Epithelial cell of esophagus (primary cell): Measurements from ENCODE around the gene TRAPPC12.

Source experiments
- DNase-seq: peaks from one replicate; pipeline ENCODE4 v3.0.0; 2010; ENCODE audit warnings: low read depth
- H3K4me3 ChIP-seq: 2 replicates; pipeline ENCODE4 v1.5.1; 2011; ENCODE audit warnings: mild to moderate bottlenecking, low read length, control low read depth
- TF ChIP-seq, protein P1 (sequence below): IDR thresholded peaks from 2 replicates; pipeline ENCODE4 v1.5.1; 2011; ENCODE audit warnings: low read depth, mild to moderate bottlenecking, low read length, control low read depth, inconsistent platforms; ENCODE audit not compliant: insufficient read depth; ENCODE audit errors: missing control alignments

TRAPPC12 gene

GRCh38 chr2:3387011-3387410 is 7.5 kb downstream of the TRAPPC12 start:
- no peak overlapping the region for H3K4me3 ChIP-seq
- TF ChIP-seq, protein P1, sequence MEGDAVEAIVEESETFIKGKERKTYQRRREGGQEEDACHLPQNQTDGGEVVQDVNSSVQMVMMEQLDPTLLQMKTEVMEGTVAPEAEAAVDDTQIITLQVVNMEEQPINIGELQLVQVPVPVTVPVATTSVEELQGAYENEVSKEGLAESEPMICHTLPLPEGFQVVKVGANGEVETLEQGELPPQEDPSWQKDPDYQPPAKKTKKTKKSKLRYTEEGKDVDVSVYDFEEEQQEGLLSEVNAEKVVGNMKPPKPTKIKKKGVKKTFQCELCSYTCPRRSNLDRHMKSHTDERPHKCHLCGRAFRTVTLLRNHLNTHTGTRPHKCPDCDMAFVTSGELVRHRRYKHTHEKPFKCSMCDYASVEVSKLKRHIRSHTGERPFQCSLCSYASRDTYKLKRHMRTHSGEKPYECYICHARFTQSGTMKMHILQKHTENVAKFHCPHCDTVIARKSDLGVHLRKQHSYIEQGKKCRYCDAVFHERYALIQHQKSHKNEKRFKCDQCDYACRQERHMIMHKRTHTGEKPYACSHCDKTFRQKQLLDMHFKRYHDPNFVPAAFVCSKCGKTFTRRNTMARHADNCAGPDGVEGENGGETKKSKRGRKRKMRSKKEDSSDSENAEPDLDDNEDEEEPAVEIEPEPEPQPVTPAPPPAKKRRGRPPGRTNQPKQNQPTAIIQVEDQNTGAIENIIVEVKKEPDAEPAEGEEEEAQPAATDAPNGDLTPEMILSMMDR: no peak
- no peak for DNase-seq

DNA sequence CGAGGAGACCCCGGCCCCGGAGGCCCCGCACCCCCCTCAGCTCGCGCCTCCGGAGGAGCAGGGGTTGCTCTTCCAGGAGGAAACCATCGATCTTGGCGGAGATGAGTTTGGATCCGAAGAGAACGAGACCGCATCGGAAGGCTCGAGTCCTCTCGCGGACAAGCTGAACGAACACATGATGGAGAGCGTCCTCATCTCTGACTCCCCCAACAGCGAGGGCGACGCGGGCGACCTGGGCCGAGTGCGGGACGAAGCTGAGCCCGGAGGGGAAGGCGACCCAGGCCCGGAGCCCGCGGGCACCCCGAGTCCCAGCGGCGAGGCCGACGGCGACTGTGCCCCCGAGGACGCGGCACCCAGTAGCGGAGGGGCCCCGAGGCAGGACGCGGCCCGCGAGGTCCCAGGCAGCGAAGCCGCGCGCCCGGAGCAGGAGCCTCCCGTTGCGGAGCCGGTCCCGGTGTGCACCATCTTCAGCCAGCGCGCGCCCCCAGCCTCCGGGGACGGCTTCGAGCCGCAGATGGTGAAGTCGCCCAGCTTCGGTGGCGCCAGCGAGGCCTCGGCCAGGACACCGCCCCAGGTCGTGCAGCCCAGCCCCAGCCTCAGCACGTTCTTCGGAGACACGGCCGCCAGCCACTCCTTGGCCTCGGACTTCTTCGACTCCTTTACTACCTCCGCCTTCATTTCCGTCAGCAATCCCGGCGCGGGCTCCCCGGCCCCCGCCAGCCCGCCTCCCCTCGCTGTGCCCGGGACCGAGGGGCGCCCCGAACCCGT is 8.3 kb downstream of the TRAPPC12 start:
- TF ChIP-seq, protein P1: no peak
- DNase-seq: no peak
- no peak overlapping the region for H3K4me3 ChIP-seq

DNA sequence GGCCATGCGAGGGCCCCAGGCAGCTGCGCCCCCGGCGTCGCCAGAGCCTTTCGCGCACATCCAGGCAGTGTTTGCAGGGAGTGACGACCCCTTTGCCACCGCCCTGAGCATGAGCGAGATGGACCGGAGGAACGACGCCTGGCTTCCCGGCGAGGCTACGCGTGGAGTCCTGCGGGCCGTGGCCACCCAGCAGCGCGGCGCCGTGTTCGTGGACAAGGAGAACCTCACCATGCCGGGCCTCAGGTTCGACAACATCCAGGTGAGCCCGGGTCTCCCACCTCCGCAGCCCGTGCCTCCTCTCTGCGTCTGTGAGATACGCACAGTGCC is 8.9 kb downstream of the TRAPPC12 start:
- TF ChIP-seq, protein P1: no peak
- H3K4me3 ChIP-seq: no peak overlapping the region
- no peak for DNase-seq

DNA sequence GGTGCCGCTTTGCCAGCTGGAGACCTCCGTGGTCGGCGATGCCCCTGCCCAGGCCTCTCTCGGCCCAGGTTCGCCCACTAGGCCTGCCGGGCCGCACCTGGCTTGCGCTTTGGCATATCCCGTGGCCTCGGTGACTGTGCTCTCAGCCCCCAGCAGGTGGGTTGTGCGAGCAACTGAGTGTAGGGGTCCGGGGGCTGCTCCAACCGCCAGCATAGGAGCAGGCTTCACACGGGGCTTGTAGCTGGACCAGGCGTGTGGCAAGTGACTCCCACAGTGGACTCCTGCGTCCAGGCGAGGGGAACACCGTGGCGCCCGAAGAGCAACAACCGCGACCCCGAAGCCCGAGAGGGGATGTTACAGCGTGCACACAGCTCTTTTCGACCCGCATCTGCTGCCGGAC is 9.7 kb downstream of the TRAPPC12 start:
- DNase-seq: no peak
- H3K4me3 ChIP-seq: no peak overlapping the region
- TF ChIP-seq, protein P1: no peak

DNA sequence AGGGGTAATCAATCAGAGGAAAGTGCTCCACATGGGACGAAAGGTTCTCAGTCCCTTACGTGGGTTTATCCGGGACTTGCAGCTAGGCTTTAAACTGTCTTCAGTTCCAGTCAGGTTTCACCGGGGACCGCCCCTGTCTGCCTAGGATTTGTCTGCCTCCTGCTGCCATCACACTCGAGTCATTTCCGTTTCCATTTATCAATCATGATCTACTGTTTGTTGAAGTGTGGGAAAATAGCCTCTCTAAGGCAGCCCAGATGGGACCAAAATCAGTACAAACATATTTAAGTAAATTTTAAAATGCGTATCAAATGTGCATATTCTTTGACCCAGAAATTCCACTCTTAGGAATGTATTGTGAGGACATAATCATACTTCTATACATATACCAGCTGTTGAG is 10.5 kb downstream of the TRAPPC12 start:
- DNase-seq: no peak
- TF ChIP-seq, protein P1: no peak
- no peak overlapping the region for H3K4me3 ChIP-seq

DNA sequence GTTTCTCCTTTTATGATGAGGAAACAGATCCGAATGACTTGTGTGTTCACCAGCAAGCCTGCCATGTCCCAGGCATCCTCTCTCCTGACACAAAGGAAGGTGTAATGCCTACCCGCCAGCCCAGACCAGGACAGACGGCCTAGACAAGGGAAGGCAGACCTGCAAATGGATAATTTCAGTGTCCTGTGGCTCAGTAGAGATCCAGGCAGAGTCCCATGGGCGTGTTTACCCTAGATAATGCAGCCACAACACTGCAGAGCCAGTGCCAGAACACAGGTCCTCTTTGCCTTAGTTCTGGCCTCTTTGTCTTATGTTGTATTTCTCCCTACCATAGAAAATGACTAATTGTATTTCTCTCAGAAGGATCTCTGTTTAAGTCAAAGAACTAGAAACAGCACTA is 12.7 kb downstream of the TRAPPC12 start:
- H3K4me3 ChIP-seq: no peak overlapping the region
- TF ChIP-seq, protein P1: no peak

DNA sequence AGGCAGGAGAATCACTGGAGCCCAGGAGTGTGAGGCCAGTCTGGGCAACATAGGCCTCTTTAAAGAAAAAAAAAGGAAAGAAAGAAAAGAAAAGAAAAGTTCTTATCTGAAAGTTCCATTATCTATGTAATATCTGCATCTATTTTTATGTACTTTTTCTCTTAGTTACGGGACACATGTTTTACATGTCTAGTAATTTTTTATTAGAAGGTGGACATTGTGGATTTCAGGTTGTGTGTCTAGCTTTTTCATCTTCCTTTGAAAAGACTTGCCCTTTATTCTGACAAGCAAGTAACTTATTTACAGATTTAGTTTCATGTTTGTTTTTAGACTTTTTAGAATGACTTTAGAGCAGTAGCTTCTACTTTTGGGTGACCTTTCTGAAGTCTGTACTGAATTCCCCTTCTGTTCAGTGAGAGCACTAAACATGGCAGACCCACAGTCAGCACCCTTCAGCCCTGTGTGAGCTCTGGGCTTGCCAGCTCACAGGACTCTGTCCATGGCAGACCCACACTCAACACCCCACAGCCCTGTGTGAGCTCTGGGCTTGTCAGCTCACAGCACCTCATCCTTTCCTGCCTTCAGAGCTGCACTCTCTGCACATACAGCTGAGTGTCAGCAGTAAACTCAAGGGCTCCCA is 17.5 kb downstream of the TRAPPC12 start:
- DNase-seq: no peak
- H3K4me3 ChIP-seq: no peak overlapping the region
- TF ChIP-seq, protein P1: no peak

More for the DNA sequence above, 12.7 kb downstream of the TRAPPC12 start:
- DNase-seq: no peak
